GM13977 (cell line): Measurements from ENCODE around the gene SEPTIN10.
"Not testable (repeated sequence)": the region's sequence is repeated elsewhere in the genome, so short reads cannot be mapped to it uniquely, and the experiment has no call there.

Experiments
- DNase-seq: peaks from one replicate; pipeline ENCODE4 v3.0.0; 2012; ENCODE audit warnings: low spot score
- in situ Hi-C: fragments of 300-500 bp; cut with MboI; formaldehyde crosslinking; loops from one replicate; pipeline ENCODE4 v1.12.0; 2022; ENCODE audit warnings: low sequenced_read_pairs, low pct_unique_long_range_greater_than_20kb, mixed read lengths, inconsistent platforms; ENCODE audit not compliant: unreplicated experiment
- TF ChIP-seq, protein P1 (sequence below): IDR thresholded peaks from 2 replicates; pipeline ENCODE4 v1.5.1; 2012; ENCODE audit warnings: mild to moderate bottlenecking, control low read depth; ENCODE audit not compliant: insufficient read depth; ENCODE audit errors: extremely low read depth, missing control alignments

SEPTIN10 gene

DNA sequence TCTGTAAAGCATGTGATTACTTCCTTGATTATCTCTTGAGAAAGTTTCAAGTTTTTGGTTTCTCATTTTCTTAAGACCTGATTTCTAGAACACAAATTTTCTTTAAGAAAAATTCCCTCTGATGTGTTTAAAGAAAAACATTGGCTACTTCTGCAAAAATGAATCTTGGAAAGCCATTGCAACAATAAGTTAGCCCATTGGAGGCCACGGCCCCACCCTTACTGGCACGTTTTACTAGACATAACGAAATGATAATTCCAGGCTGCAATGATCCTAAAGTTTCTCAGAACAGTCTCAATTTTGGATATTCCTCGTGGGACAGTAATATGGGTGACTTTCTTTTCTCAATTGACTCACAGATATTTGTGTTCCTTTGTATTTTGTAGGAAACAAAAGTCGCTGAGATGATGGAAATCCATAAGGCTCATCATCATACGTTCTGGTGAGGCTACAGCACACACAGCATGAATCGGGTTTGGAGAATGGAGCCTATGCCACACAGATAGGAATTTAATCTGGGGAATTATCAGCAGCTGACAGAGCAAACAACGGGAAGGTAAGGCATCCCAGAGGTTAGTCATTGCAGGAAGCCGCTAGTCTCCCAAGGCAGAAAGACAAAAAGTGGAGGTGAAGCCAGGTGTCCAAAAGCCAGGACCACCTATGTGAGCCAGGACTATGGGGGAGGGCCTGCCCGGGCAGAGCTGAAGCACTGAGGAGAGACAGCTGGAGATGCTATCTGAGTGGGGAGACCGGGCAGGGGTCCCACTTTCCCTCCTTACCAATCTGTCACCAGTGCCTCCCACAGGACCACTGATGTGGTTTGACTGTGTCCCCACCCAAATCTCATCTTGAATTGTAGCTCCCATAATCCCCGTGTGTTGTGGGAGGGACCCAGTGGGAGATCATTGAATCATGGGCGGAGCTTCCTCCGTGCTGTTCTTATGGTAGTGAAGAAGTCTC, 36.2 kb upstream of the SEPTIN10 start:
- in situ Hi-C loops = no loop called here
- TF ChIP-seq, protein P1, sequence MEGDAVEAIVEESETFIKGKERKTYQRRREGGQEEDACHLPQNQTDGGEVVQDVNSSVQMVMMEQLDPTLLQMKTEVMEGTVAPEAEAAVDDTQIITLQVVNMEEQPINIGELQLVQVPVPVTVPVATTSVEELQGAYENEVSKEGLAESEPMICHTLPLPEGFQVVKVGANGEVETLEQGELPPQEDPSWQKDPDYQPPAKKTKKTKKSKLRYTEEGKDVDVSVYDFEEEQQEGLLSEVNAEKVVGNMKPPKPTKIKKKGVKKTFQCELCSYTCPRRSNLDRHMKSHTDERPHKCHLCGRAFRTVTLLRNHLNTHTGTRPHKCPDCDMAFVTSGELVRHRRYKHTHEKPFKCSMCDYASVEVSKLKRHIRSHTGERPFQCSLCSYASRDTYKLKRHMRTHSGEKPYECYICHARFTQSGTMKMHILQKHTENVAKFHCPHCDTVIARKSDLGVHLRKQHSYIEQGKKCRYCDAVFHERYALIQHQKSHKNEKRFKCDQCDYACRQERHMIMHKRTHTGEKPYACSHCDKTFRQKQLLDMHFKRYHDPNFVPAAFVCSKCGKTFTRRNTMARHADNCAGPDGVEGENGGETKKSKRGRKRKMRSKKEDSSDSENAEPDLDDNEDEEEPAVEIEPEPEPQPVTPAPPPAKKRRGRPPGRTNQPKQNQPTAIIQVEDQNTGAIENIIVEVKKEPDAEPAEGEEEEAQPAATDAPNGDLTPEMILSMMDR = no peak
- DNase-seq = no peak

DNA sequence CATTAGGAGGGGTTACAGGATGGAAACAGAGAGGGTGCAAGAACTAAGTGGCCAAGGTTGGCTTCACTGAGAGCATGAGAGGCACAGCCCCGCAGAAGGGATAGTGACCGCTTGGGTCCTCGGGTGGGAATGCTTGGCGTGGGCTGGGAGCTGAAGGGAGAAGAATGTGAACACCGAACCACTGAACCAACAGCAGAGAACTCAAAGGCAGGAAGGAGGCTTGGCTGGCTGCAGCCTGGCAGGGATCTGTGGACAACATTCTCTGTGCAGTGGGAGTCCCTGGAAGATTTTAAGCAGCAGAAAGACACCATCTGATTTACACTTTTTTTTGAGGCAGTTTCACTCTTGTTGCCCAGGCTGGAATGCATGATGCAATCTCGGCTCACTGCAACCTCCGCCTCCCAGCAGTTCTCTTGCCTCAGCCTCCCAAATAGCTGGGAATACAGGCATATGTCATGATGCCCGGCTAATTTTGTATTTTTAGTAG, 34.3 kb upstream of the SEPTIN10 start:
- no peak for DNase-seq

DNA sequence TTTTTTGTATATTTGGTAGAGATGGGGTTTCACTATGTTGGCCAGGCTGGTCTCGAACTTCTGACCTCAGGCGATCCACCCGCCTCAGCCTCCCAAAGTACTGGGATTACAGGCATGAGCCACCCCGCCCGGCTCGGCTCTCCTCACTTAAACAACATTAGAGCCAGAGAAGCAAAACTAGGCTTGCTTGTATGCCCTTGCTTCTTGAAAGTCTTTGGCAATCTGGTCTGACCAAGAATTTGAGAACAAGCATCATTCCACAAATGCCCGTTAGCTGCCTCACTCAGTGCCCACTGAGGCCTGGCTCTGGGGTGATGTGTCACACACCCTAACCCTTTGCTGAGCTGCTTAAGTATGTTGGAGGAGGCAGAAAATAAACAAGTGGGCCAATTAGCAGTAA, 33.9 kb upstream of the SEPTIN10 start:
- TF ChIP-seq, protein P1 = no peak
- no peak for DNase-seq
- in situ Hi-C loops = no loop called here

More for the DNA sequence above, 34.3 kb upstream of the SEPTIN10 start:
- in situ Hi-C loops = no loop called here
- TF ChIP-seq, protein P1 = no peak

DNA sequence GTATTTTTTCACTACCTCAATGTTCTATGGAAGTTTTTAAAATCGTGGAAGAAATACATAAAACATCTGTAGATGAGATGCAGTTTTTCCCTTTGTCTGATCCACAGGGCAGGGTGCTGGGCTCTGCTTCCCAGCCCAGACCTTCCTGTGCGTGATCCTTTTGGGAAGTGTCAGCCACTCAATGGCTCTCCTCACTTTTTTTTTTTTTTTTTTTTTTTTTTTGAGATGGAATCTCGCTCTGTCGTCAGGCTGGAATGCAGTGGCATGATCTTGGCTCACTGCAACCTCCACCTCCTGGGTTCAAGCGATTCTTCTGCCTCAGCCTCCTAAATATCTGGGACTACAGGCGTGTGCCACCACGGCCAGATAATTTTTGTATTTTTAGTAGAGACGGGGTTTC, 33.2 kb upstream of the SEPTIN10 start:
- in situ Hi-C loops = no loop called here
- no peak for DNase-seq
- TF ChIP-seq, protein P1 = no peak

DNA sequence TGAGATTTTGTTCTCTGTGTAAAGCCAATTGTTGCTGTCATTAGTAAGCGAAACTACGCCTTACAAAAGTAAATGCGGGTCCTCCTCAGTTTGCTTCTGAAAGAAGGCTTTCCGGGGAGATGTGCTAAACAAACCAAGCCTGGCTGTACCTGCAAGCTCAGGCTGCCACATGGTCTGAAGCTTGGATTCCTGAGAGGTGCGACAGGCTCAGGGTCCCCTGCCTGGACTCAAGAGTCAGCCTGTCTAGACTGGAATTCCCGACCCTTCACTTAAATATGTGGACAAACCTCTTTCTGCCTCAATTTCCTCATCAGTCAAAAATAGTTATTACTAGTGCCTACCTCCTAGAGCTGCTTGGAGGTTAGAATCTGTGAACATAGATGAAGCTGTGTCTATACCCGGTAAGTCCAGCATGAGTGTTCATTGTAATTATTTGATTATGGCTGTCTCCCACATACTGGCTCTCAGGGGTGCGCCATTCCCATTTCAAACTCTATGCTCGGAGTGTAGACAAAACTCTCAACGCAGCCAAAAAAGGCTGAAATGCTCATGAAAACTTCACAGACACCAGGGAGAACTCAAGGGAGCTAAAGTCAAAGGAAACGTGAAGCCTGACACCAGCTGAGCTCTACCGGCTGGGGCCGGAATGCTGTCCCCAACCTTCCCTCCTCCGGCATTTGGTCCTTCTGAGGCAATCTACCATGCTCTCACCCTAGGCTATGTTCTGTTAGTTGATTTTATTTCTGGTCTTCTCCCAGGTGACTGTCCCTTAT, 31.8 kb upstream of the SEPTIN10 start:
- in situ Hi-C loops = no loop called here
- DNase-seq = no peak
- TF ChIP-seq, protein P1 = no peak

DNA sequence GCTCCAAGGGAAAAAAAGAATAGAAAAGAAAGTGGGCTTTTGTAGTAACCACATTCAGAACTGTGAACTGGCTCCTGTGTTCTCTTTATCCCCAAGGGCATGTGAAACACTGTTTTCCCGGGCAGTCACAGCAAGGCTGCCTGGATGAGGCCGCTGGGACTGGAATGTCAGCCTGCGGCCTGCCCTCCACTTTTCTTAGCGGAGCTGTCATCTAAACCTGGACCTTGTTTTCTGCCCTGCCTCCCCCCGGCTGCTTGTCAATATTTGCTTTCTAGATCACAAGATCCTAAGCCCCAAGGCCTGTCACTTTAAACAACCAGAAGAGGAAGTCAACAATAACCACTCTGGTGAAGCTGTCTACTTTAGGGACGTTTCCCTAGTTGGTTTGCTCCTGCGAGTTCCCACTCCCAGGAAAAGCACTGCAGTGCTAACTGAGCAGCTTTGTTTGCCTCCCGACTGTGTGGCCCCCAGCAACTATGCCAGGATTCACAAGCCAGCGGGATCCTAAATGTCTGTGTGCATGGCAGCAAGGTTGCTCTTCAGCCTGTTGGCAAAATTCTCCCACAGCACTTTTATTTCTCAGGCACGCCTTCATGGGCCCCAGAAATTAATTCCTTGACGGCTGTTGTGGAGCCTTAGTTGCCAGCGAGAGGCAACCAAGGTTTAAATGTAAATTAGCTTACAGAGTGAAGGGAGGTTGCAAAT, 31.0 kb upstream of the SEPTIN10 start:
- TF ChIP-seq, protein P1 = no peak
- in situ Hi-C loops = no loop called here
- no peak for DNase-seq

DNA sequence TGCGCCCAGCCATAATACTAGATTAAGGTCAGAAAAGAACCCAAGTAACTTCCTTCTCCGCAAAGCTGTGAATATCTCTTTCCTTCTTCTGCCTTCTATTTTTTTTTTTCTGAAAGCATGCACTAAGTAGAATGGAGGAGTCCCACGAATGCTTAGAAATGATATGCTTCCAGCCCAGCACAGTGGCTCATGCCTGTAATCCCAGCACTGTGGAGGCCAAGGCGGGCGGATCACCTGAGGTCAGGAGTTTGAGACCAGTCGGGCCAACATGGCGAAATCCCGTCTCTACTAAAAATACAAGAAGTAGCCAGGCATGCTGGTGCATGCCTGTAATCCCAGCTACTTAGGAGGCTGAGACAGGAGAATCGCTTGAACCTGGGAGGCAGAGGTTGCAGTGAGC, 26.2 kb upstream of the SEPTIN10 start:
- in situ Hi-C loops = not testable (repeated sequence)

More for the DNA sequence above, 26.2 kb upstream of the SEPTIN10 start:
- not testable (repeated sequence) for DNase-seq
